B cell (primary cell): ENCODE measurements around the gene HCRTR2.

Experiments used
- CTCF ChIP-seq: fragments of 200-600 bp; IDR thresholded peaks from one replicate; pipeline ENCODE4 v1.8.0; 2022; ENCODE audit warnings: antibody characterized with exemption, mild to moderate bottlenecking
- EZH2 ChIP-seq: IDR thresholded peaks from 2 replicates; pipeline ENCODE4 v1.6.1; 2012; ENCODE audit warnings: borderline replicate concordance, low read depth, mild to moderate bottlenecking, moderate library complexity, low read length; ENCODE audit not compliant: insufficient read depth, poor library complexity, severe bottlenecking

- TF ChIP-seq CTCF (no peak), EZH2 (no peak)
Measured at GRCh38 chr6:55136916-55137315, 37.4 kb upstream of the HCRTR2 start.
